Bronchial epithelial cell (primary cell): Measurements from ENCODE around the gene DENND4A. TPM values are rescaled to one million over a fixed set of nuclear protein-coding genes. Genes with fewer than 3 reads are reported as not detected.
"Not testable (repeated sequence)": the region's sequence is repeated elsewhere in the genome, so short reads cannot be mapped to it uniquely, and the experiment has no call there.

ENCODE experiments used
- DNase-seq: peaks from one replicate; pipeline ENCODE4 v3.0.0-alpha.2; 2010; ENCODE audit warnings: low read depth
- FAIRE-seq: peaks from 2 replicates; lab custom pipeline; 2011; peaks lifted over from hg19 to GRCh38; lab: Jason Lieb, UNC
- H3K27me3 ChIP-seq: 2 replicates; pipeline ENCODE4 v1.5.1; 2011; ENCODE audit warnings: low read length; ENCODE audit not compliant: control insufficient read depth, insufficient read depth
- H3K36me3 ChIP-seq: 2 replicates; pipeline ENCODE4 v1.5.1; 2011; ENCODE audit warnings: low read length; ENCODE audit not compliant: control insufficient read depth, insufficient read depth
- H3K4me3 ChIP-seq: 2 replicates; pipeline ENCODE4 v1.5.1; 2011; ENCODE audit warnings: mild to moderate bottlenecking, low read depth, low read length, control low read depth
- CTCF ChIP-seq: IDR thresholded peaks from 2 replicates; pipeline ENCODE4 v1.5.1; 2011; ENCODE audit warnings: mild to moderate bottlenecking, moderate library complexity, low read length, control low read depth, inconsistent platforms; ENCODE audit not compliant: insufficient read depth, severe bottlenecking
- total RNA-seq: library from RNA; depleted of rRNA; stranded (reverse); fragments of >200 nt; gene quantifications from 2 replicates; pipeline ENCODE4 v1.2.1, GENCODE V29; 2014

Gene DENND4A
- total RNA-seq, 1 donor from 2014 or later, result 11.1 TPM

DNA sequence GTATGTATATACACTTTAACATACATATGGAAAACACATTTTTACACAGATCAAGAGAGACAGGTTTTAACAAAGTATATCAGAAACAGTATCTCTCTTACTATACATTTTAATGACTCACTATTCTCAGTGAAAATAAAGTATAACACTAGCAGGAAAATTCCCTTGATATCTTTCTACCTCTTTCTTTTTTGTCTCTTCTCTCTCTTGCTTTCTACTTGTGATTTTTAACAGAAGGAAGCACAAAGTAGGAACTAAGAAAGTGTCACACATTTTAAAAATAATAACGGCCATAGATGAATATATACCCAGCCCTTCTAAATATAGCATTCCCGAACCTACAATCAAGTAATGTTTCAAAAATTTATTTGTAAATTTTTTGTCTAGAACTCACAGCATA lies 4.8 kb downstream of the DENND4A start:
- TF ChIP-seq CTCF, result no peak
- FAIRE-seq (no peak), DNase-seq (peak; percentile 37)
- no peak overlapping the region for H3K4me3 ChIP-seq
- no peaks in the 10 kb centered on the region for H3K36me3 ChIP-seq
- no peaks in the 10 kb centered on the region for H3K27me3 ChIP-seq

GRCh38 chr15:65785151-65785550 lies 6.9 kb downstream of the DENND4A start:
- Histone ChIP-seq H3K36me3 (no peaks in the 10 kb centered on the region), H3K4me3 (no peak overlapping the region), H3K27me3 (no peaks in the 10 kb centered on the region)
- no peak for FAIRE-seq
- DNase-seq, result no peak
- no peak for TF ChIP-seq CTCF

GRCh38 chr15:65783872-65784271 lies 8.2 kb downstream of the DENND4A start:
- Histone ChIP-seq H3K4me3 (no peak overlapping the region), H3K36me3 (no peaks in the 10 kb centered on the region), H3K27me3 (no peaks in the 10 kb centered on the region)
- FAIRE-seq (no peak), DNase-seq (no peak)
- TF ChIP-seq CTCF, result no peak

DNA sequence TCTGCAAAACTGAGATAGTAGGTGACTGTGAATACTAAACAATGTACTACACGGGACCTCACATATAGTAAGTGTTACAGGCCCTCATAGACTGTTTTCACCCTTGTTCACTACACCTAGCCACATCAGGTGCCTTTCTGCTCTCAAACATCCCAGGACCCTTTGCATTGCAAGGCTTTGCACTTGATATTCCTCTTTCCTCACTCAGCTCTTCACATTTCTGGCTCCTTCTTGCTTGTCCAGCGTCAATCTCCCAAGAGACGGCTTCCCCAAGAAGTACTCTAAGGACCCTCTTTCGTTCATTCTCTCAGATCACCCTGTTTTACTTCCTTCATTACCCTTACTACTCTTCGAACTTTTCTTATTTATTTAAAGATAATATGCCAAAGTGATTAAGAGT lies 10.0 kb downstream of the DENND4A start:
- DNase-seq (no peak), FAIRE-seq (no peak)
- H3K27me3 ChIP-seq, result no peaks in the 10 kb centered on the region
- H3K4me3 ChIP-seq, result no peak overlapping the region
- no peak for TF ChIP-seq CTCF
- H3K36me3 ChIP-seq, result no peaks in the 10 kb centered on the region

- not testable (repeated sequence) for H3K4me3 ChIP-seq, DNase-seq, H3K27me3 ChIP-seq, FAIRE-seq, H3K36me3 ChIP-seq
Observed at GRCh38 chr15:65778701-65779100, 13.4 kb downstream of the DENND4A start.

DNA sequence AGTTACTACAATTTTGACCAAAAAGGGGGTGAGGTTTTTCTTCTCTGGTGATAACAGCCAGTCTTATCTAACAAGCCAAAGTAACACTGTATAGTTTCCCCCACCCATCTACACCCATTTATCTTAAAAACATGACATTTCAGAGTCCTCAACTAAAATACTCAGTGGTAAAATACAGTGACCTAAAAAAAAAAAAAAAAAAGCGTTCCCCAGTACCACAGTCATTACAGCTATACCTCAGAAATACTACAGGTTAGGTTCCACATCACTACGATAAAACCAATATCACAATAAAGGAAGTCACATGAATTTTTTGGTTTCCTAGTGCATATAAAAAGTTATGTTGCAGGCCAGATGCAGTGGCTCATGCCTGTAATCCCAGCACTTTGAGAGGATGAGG lies 13.8 kb downstream of the DENND4A start:
- Histone ChIP-seq H3K4me3 (no peak overlapping the region), H3K27me3 (no peaks in the 10 kb centered on the region), H3K36me3 (no peaks in the 10 kb centered on the region)
- FAIRE-seq (no peak), DNase-seq (no peak)
- no peak for TF ChIP-seq CTCF
